A549 treated with AZD9567 at 1 μM for 4 hours (cell line): ENCODE data around the gene NOVA1. TPM values are rescaled to one million over a fixed set of nuclear protein-coding genes. Genes with fewer than 3 reads are reported as not detected.

Experiments
- total RNA-seq: library from RNA; stranded (reverse); fragments of 200-300 nt; extraction: Qiagen RNA extraction; gene quantifications from 5 replicates; pipeline ENCODE4 v1.2.3, GENCODE V29; 2022; ENCODE audit not compliant: insufficient read depth

NOVA1 gene
- total RNA-seq: 3.2 to 4.2 TPM (median 3.9 TPM) in 5 replicates

DNA sequence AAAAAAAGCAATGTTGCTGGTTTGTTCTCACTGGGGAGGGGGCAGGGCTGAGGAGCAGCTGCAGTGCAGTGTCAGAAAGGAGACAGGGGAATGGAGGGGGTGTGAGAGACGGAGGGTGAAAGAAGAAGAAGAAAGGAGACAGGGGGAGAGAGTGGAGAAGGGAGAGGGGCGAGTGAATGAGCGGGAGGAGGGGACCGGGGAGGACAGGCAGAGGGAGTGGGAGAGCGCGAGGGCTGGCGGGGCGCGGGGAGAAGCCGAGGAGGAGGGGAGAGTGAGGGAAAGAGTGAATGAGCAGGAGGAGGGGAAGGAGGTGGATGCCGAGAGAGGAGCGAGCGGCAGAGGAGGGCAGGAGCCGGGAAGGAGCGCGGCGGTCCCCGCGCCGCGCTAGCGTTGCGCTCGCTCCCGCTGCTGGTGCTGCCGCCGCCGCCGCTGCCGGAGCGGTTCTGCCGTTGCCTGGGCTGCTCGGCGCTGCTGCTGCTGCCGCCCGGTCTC, at the start of gene NOVA1:
NOVA1 (minus strand) TSS at position 445 of the 492 bp plus-strand sequence. CDS start 597 bp downstream, outside the sequence.

